Measurements from ENCODE around the gene ZNF335.
"Not testable (repeated sequence)": the region's sequence is repeated elsewhere in the genome, so short reads cannot be mapped to it uniquely, and the experiment has no call there.

ZNF335 gene

GRCh38 chr20:46000262-46000996 is 28.4 kb upstream of the ZNF335 start:
- no peak for DNase-seq (ENCODE audit: low spot score)

DNA sequence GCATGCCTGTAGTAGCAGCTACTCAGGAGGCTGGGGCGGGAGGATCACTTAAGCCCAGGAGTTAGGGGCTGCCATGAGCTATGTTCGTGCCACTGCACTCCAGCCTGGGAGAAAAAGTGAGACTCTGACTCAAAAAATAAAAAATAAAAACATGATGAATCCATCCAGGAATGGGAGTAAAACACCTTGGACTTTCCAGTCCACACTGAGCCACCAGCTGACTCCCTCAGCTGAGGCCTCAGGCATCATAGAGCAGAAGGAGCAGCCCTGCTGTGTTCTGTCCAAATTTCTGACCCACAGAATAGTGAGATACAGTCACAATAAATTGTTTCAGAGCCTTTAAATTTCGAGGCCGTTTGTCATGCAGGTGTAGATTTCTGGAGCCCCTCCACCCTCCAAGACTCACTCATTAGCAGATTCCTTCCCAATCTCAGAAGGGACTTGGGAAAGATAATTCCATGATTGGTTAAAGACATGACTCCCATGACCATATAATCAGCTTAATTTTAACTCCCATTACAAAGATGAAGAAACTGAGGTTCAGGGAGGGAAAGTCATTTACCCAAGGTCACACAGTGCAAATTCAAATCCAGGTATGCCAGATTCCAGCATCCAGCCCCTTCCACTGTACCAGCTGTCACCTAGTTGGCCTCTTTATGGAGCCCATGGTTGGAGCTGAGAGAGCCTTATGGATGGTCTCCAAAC is 27.7 kb upstream of the ZNF335 start:
- DNase-seq (ENCODE audit: low spot score), result no peak

- peak; percentile 25 for DNase-seq (ENCODE audit: low spot score)
These were observed 26.8 kb upstream of the ZNF335 start for GRCh38 chr20:45998761-45999160.

DNA sequence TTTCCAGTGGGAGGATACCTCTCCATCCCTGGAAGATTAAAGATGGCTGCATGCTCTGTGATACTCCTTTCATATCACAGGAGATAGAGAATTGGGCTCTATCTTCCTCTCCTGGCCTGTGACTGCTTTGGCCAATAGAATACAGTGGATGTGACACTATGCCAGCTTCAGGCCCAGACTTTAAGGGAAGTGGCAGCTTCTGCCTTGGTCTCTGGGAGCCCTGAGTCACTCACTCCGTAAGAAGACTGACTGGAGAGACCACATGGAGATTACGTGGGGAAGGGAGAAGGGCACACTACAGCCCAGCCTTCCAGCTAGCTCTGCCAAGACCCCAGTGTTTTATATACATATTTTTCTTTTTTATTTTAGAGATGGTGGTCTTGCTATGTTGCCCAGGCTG is 26.3 kb upstream of the ZNF335 start:
- DNase-seq (ENCODE audit: low spot score), result no peak

- DNase-seq (ENCODE audit: low spot score), result no peak
These were observed 25.2 kb upstream of the ZNF335 start for GRCh38 chr20:45997187-45997586.

DNA sequence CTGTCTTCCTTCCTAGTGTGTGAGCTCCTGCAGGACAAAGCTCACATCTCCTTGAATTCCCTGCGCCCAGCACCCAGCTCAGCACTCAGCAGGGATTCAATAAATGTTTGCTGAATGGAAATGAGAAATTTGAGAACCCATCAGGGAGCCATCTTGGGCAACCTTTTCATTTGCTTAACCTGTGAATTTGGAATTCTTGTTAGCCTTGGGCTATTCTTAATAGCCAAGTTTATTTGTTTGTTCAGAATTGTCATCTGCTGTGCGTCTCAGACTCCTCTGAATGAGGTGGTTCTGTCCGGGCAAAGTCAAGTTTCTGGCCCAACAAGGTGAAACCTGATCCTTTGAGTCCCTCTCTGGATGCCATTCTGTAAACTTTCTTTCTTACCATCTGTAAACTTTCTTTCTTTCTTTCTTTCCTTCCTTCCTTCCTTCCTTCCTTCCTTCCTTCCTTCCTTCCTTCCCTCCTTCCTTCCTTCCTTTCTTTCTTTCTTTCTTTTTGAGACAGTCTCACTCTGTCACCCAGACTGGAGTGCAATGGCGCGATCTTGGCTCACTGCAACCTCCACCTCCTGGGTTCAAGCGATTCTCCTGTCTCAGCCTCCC is 23.6 kb upstream of the ZNF335 start:
- DNase-seq (ENCODE audit: low spot score), result not testable (repeated sequence)

DNA sequence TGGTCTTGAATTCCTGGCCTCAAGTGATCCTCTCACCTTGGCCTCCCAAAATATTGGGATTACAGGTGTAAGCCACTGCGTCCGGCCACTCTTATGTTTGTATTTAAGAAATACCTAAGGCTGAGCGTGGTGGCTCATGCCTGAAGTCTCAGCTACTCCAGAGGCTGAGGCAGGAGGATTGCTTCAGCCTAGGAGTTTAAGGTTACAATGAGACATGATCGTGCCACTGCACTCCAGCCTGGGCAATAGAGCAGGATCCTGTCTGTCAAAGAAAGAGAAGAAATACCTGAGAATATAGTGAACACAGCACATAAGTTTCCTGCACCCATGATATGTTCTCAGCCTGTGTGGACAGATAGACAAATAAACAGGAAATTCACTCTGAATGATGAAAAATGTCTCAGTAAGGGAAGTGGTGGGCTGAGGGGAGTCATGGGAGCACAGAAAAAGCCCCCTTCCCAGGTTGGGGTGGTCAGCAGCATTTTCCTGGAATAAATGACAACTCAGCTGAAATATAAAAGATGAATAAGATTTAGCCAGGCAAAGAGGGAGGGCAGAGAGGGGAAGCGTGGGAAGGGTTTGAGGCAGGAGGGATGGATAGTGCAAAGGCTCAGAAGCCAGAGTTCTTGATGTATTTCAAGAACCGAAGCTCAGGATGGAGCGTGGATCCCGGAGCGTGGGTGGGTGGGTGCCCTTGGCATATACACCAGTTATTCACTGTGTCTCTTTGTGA is 22.9 kb upstream of the ZNF335 start:
- no peak for DNase-seq (ENCODE audit: low spot score)

DNA sequence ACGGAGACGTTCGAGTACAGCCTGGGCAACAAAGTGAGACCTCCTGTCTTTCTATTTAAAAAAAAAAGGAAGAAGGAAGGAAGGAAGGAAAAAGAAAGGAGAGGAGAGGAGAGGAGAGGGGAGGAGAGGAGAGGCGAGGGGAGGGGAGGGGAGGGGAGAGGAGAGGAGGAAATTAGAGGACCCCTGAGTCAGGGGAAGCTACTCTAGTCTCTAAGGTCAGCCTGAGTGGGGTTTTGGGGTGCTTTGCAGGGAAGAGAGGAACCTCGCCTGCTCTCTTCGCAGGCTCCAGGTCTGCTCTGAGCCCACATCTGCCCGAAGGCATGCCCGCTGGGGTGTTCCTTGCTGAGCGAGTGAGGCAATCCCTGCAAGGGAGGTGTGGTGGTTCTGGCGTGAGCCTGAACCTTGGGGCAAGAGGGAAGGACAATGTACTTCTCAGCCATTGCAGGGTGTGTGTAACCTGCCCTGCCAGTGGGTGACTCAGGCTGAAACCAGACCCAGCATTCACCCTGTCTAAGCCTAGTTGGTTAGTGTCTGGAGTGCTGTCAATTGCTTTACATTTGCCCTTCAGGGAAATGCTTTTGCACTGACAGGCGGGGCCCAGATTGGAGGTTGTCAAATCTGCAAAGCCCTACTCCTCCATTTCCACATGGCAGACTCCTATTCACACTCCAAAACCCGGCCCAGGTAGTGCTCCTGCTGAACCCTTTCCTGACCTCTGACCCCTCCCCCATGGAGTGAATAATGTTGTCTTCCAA is 21.4 kb upstream of the ZNF335 start:
- DNase-seq (ENCODE audit: low spot score), result no peak

DNA sequence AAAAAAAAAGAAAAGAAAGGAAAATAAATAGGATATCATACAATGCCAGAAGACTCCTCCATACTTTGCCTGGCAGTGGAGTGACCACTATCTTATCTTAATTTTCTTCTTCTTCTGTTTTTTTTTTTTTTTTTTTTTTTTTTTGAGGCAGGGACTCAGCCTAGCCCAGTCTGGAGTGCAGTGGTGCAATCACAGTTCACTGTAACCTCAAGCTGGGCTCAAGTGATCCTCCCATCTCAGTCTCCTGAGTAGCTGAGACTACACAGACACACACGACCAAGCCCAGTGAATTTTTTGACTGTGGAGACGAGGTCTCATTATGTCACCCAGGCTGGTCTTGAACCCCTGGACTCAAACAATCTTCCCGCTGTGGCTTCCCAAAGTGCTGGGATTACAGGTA is 19.6 kb upstream of the ZNF335 start:
- DNase-seq (ENCODE audit: low spot score), result no peak

DNA sequence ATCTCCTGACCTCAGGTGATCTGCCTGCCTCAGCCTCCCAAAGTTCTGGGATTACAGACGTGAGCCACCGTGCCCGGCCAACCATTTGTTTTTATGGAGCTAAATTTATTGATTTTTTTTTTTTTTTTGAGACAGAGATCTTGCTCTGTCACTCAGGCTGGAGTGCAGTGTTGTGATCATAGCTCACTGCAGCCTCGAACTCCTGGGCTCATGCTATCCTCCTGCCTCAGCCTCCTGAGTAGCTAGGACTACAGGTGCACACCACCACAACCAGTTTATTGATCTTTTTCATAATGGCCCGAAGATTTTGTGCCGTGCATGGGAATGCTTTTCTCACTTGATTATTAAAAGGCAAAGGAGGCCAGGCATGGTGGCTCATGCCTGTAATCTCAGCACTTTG is 16.8 kb upstream of the ZNF335 start:
- not testable (repeated sequence) for DNase-seq (ENCODE audit: low spot score)

DNA sequence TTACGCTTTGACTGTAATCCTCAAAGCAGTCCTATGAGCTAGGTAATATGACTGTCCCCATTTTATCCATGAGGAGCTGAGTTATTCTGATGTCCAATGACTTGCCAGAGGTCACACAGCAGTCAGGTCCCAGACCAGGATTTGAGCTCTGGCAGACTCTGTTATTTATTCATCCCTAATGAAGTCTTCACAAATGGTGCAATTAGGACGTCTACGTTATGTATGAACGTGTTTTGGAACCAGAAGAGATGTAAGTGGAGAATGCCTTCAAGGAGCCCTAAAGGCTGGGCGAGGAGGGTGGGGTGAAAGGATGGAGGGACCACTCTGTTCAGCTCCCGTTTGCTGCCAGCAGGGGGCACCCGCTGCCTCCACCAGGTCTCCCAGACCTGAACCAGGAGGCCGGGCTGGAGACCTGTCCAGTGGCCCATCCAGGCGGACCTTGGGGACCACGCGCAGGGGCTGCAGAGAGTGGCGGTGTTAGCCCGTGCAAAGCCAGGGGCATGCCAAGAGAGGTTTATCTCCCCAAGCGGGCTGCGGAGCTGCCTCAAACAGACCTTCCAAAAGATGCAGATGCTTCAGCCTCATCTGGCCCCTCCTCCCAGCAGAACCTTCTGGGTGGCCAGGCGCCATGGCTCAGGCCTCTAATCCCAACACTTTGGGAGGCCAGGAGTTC is 15.2 kb upstream of the ZNF335 start:
- peak; percentile 71 for DNase-seq (ENCODE audit: low spot score)

DNA sequence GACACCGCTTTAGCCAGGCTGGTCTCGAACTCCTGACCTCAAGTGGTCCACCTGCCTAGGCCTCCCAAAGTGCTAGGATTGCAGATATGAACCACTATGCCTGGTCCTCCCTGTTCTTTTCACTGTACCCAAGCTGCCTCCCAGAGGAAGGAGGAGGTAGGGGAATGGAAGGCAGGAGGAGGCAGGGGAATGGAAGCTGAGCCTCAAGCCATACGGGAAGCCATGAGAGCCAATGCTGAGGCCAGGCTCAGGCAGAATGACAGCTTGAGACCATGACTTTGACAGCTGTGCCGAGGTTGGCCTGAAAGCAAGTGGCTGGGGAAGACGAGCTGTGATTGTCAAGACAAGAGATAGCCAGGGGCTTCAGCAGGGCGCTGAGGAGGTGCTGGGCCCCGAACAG is 13.6 kb upstream of the ZNF335 start:
- DNase-seq (ENCODE audit: low spot score), result no peak

DNA sequence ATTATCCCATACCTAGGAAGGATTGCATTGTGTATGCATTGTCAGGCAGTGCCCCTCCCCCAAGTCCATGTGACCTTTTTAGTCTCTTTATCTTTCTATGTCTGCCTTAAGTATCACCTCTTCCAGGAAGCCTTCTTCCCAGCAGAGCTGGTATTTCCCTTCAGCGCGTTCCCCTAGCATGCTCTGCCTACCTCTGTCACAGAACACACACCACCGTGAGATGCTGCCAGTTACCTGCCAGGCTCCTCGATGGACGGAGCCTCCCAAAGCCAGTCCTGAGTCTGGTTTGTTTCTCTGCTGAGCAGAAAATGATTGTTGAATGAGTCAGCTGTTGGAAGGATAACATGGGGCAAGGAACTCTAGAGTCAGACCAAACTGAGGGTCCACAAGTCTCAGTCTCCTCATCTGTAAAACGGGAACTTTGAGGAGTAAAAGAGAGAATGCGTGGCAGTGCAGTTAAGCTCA is 11.3 kb upstream of the ZNF335 start:
- no peak for DNase-seq (ENCODE audit: low spot score)

DNA sequence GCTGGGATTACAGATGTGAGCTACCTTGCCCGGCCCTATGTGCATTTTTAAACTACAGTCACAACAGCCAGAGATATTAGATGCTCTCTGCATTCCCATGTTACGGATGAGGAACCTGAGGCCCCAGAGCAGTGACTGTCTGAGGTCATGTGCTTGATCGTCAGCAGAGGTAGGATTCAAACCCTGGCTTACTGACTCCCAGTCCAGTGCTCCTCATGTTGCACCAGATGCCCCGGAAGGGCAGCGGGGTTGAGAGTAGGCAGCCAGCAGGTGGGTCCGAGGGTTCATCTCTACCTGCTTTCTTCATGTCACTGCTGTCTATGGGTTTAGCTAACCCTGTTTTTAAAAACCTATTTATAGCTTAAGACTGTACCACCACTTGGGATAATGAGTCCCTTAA is 9.3 kb upstream of the ZNF335 start:
- DNase-seq (ENCODE audit: low spot score), result no peak

DNA sequence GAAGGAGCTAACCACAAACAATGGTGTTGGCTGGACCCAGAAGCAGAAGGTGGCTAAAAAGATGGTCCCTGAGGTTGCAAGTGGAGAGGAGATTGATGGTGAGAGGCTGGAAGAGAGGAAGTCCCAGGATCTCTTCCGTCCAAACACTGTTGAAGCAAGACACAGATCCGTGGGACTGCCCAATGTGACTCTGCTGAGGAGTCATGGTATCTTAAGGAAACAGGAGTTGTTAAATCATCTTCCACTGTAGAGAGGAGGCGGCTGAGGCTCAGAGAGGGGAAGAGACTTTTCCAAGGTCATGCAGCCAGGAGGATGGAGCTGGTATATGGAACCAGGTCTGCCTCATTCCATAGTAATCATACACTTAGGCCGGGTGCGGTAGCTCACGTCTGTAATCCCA is 4.1 kb upstream of the ZNF335 start:
- no peak for DNase-seq (ENCODE audit: low spot score)

DNA sequence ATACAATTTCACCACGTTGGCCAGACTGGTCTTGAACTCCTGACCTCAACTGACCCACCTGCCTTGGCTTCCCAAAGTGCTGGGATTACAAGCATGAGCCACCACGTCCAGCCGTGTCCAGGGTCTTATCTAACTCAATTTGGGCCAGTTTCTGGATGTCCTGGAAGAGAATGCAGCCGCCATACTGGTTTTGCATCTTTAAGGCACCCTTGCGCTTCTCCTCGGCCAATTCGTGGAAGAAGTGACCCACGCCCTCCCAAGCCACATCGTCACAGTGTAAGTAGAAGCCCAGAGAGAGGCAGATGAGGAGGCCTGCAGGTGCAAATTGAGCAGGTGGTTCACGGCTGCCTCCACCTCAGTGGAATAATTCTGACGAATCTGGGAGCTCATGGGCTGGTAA is 3.7 kb upstream of the ZNF335 start:
- DNase-seq (ENCODE audit: low spot score), result no peak

DNA sequence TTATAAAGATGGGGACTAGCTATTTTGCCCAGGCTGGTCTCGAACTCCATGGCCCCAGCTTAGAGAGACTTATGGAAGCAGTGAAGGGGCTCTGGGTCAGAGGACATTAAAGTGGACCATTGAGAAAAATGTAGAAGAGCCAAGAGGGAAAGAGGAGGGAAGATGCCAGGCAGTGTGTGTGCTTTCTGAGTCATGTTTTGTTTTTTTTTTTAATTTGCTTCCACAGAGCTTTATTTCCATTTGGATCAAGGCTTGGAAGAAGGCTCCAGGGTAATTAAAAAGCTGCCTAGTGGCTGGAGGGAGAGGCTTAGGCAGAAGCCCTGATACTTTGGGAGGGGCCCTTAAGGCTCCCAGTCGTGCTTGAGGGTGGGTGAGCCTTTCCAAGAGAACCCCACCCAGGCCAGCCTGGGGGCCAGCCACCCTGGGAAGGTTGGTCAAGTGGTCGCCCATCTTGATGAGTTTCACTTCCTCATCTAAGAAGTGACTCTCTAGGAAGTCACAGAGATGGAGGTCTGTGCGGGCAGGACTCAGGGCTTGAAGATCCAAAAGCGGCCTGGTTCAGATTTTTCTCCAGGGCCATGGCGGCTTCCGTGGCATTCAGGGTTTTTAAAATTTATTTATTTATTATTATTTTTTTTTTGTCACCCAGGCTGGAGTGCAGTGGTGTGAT is 3.0 kb upstream of the ZNF335 start:
- no peak for DNase-seq (ENCODE audit: low spot score)

GRCh38 chr20:45972500-45973183 is 639 bp upstream of the ZNF335 start:
- peak; percentile 95 for DNase-seq (ENCODE audit: low spot score)

DNA sequence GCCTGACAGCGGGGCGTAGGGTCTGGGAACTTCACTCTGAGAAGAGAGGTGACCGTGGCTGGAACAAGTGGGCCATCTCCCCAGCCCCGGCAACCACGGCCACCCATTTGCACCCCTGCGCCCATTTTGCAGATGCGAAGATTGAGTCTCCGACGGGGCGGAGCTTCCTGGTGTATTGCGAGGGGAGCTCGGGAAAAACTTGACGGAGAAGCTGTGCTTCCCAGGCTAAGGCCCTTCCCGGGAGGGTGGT is 653 bp downstream of the ZNF335 start:
- no peak for DNase-seq (ENCODE audit: low spot score)

GRCh38 chr20:45970646-45971424 is 1.2 kb downstream of the ZNF335 start:
- DNase-seq (ENCODE audit: low spot score), result no peak

Data from CD4-positive, alpha-beta T cell treated with Interleukin-15 for 4 hours (primary cell).